ENCODE data around the gene EML1.

Gene EML1

DNA sequence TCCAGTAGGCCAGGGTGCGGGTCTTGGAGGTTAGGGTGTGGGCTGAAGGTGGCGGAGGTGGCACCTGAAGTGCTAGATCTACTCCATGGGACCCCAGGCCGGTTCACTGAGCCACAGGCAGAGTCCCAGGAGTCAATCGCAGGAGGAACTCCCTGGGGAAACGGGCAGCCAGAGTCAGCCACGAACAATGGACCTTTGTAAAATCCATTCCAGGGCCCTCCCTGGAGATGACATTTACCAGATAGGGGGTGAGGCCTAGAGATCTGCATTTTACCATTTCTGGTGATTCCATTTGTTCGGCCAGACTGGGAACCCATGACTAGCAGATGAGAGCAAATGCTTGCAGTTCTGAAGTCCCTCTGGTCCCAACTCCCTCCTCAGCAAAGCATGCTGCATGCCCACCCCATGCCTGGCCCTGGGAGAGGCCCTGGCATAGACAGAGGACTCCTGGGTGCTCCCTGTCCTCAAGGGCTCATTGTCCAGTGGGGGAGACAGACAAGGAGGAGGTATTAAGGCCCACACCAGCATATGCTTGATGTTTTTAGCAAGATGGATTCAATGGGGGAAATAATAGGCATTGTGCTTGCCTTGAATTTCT lies 115.5 kb downstream of the EML1 start:
- no peak for DNase-seq

DNA sequence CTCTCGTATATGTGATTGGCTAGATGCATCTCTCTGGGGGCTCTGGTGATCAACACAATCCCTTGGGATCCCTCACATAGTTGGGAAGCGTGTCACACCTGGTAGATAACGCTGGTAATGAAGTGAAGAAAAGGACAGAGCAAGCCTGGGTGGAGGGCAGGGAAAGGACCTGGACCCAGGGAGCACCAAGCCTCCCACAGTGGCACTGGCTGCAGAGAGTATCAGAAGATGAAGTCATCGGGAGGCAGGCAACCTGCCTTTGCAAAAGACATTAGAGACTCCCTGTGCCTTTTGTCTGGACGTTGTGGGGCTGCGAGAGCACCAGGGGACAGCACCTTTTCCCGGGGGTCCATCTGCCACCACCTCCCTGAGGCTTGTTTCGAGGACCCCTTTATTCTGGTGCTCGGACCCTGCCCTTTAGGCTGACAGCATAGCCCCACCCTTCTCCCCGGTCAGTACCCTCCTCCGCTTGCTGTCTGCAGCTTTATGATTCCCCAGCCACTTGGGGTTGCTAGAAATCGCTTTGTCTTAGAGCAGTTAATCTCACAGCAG lies 116.4 kb downstream of the EML1 start:
- no peak for DNase-seq

DNA sequence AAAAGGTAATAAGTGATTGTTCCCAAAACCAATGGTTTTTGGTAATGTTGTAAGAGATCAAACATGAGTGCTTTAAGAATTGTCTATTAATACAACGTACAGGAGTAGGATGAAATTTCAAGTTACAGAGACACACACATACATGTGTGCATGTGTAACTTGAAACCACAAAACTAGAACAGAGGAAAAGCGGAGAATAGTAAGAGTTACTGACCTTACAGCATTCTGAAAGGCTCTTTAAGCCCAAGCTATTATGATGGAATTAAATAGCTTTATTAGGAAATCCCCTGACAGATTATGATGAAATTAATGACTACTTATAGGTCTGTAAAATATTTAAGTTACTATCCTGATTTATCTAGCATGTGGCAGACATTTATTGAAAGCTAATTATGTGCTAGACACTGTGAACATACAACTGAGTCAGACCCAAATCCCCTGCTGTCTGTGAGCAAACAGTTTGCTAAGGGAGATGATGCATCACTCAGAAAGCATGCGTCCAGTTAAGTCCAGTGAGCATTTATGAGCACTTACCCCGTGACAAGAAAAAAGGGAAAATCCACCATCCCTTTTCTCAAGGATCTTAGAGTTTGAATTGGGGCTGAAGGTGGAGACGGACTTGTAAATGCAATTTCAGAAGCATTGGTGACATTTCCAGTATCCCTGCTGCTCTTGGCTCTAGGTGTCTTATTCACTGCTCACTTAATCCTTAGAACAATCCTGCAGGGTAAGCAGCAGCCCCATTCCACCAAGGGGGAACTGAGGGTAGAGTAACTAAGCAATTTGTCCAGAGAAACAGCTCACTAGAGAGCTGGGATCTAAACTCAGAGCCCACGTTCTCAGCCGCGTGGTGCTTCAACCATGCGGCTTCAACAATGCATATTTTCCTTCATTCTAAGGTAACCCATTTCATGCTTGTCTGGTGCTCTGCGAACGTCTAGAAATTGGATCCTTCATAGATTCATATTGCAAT lies 117.4 kb downstream of the EML1 start:
- no peak for DNase-seq

DNA sequence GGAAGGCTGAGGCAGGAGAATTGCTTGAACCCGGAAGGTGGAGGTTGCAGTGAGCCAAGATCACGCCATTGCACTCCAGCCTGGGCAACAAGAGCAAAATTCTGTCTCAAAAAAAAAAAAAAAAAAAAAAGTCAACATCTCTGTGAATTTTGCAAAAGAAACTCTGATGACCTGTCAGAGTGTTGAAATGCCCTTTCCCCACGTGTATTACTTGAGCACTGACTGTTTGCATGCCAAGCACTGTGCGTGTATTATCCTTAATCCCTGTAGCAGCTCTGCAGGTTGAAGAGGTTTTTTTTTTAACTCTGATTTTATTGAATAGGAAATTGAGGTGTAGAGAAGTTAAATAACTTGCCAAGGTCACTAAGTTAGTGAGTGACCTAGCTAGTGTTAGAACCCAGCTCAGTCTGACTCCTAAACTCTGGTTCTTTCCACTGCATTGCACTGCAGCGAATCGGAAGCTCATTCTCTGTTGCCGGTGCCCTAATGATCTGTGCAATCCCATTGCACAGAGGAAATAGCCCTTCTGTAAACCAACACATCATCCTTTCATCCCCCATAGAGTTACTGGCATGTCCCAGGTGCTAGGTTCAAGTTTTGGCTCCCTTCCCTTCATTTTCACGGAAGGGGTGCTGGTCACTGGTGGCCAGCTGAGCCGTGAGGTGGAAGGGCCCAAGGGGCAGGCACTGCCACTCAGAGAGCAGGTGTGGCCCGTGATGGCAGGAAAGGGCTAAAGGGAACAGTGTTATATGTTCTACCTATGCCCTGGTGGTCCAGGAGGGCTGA lies 122.3 kb downstream of the EML1 start:
- DNase-seq = no peak

DNA sequence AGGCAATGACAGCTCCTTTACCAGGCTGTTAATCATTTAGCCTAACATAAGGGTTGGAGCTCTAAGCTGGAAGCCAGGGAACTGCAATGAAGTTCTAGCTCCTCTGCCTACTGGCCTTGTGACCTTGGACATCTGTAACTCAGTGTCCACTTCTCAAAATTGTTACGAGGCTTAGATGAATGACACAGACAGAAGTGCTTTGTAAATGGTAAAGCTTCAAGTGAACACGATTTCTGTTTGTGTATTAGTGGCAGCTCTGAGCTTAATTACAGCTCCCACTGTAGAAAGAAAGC lies 122.8 kb downstream of the EML1 start:
- no peak for DNase-seq

DNA sequence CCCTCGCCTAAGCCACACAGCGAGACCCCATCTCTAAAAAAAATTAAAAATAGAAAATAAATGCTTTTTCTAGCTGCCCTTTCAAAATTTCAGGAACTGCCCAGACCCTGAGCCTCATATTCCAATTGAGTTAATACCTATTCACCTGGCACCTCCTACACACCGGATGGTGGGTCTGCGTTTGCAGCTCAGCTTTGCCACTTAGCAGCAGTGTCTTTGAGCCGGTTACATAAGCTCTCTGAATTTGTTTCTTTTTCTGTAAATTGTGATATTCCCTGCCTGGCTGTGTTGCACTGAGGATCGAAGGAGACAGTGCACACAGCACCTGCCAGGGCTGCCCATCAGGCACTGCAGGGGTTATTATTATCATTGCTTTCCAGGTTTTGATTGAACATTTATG lies 125.6 kb downstream of the EML1 start:
- DNase-seq = no peak

DNA sequence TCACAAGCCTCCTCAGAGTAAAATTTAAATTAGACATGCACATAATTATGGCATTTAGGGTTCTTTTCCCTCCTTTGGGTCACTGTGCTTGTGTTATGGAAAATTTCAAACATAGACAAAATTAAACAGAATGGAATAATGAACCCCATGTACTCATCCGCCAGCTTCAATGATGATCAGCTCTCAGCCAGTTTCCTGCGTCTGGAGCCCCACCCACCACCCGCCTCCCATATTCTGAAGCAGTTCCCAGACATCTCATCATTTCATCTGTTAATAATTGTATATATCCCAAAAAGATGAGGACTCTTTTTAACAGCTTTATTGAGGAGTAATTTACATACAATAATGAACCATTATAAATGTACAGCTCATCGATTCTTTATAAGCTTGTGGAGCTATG lies 128.2 kb downstream of the EML1 start:
- DNase-seq = no peak

DNA sequence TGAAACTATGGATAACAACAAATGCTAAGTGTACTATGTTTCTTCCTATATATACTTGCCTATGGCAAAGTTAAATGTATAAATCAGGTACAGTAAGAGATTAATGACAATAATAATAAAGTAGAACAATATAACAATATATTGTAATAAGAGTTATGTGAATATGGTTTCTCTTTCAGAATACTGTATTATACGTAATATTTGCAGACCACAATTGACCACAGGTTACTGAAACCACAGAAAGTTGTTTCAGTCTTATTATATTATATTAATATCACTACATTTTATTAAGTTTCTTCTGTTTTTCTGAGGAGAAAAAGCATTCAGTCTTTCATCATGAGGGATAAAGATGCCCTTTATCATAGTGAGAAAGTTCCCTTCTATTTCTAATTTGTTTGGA lies 131.2 kb downstream of the EML1 start:
- no peak for DNase-seq

DNA sequence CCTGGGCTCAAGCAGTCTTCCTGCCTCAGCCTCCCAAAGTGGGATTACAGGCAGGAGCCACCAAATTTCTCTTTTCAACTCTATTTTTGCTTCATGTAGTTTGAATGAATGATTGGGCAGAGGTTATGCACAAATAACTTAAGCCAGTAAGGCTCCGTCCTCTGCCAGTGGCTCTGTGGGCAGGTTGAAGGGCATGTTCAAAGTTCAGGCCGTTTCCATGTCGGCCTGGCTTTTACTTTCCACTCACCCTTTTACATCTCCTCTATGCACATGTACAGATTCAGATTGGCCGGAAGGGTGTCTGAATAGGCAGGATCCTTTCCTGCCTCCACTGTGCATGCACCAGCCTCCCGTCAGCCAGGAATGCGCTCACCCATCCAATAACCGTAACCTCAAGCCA lies 132.3 kb downstream of the EML1 start:
- no peak for DNase-seq

DNA sequence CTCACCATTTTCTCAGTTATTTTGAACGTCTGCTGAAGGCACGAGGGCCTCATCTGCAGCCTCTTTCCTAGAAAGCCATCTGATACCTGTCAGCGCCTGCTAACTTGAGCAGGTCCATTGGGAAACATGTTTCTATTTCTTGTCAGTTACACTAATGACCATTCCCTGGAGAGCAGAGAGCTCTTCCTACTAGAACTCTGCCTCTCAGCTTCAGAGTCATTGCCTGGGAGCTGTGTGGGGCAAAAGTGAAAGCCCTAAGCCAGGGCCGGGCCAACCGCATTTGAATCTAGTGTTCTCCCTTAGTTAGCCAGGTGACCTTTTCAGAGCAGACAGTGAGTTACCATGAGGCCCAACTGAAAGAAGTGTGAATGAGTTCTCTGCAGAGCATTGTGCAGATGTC lies 135.8 kb downstream of the EML1 start:
- no peak for DNase-seq

DNA sequence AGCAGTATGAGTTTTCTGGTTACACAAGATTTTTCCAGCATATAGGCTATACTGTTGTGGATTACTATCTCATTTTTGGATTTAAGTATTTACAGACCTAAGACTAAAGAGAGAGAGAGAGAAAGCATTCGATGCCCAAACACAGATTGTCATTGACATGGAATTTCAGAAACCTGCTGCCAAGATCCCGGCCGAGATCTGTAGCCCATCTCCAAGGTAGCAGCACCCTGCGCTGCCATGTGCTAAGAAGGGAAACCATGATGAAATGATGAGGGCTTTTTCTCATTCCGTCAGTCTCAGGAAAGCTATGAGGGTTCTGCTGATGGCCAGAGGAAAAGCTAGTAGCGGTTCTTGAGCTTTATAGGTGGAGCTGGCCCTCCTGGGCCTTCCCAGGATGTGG lies 136.4 kb downstream of the EML1 start:
- no peak for DNase-seq

DNA sequence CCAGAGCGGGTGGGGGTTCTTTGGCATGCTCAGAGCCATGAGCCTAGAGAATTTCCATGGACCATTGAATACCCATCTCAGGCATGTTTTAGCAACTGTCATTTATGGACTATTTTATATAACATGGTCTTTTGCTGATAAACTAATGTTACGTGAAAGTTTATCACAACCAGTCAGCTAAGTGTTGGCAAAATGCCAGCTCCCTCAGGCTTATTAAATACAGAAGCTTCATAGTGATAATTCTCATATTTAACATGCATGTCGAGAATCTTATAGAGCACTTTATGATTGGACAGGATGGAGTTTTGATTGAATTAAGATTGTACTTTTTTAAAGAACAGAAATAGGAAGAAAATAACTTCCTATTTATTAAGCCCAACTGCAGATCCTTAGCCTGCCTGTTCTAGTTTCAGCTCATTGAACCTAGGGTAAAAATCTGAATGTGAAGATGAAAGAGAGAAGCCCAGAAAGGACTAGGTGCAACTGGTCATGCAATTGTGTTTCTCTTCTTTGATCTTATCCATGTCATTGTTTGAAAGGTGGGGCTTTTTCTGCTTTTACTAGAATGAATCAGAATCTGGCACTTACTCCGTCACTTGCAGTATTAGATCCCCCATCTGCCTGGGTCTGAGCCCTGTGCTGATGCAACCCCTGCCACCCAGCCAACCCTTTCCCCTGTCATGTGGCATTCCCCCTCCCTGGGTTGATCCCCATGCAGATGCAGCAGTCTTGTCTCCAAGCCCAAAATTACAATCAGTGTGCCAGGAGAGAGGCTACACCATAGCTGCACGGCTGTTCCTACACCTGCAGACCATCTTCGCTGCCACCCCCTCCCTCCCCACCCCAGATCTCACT lies 137.4 kb downstream of the EML1 start:
- DNase-seq = no peak

DNA sequence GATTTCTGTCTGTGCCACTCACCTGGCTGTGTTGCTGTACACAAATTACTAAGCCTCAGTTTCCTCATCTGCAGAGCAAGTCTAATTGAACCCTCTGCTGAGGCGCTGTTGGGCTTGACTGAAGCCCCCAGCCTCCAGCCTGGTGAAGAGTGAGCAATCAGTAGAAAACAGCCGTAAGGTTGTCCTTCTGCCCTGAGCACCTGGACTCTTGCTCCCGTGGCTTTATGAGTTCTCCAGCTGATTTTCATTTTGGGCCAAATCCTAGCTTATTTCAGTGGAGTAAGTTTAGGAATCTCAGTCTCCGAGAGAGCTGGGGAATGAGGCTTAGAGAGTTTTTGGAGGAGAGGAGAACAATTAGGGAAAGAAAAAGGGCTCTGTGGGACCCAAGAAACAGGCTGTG lies 138.1 kb downstream of the EML1 start:
- DNase-seq = no peak

DNA sequence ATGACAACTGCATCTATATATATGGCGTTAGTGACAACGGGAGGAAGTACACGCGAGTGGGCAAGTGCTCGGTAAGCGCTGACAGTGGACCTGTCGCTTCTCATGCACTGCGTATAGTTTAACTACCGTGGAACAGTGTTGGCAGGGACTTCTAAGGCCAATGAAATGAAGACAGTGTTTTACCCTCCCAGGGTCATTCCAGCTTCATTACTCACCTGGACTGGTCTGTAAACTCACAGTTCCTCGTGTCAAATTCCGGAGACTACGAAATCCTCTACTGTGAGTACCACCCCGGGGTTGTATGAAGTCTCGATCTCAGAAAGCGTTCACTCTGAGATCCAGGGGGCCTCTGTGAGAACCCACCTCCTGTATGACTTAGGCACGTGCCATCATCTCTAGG lies 142.8 kb downstream of the EML1 start:
- no peak for DNase-seq

DNA sequence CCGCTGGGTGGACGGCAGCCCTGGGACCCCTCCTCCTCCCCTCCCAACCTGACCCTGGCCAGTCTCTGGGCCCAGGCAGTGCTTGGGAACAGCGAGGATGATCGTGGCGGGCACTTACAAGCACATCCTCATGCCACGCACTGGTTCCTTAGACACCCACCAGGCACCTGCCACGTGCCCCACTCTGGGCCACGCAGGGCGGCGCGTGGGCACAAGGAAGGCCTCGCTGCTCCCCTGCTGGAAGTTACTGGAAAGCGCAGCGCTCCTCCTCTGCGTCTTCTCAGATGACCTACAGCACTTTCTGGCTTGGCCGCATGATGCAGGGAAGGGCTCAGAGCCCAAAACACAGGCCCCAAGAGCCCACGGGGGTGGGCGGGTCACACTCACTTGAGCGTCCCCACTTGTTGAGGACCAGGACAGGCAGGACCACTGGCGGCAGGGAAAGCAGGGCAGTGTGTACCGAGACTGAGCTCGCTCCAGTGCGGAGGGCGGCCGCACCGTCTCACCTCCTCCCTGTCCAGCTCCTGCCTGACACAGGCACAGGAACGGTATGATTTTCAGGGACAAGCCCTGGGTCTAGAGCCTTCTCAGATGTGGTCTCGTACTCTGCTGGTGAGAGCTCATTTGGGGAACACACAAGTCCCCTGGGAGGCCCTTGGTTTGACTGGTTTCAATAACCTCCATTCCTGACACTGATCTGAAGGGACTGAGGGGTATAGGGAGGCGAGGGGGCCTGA lies 143.7 kb downstream of the EML1 start:
- no peak for DNase-seq

DNA sequence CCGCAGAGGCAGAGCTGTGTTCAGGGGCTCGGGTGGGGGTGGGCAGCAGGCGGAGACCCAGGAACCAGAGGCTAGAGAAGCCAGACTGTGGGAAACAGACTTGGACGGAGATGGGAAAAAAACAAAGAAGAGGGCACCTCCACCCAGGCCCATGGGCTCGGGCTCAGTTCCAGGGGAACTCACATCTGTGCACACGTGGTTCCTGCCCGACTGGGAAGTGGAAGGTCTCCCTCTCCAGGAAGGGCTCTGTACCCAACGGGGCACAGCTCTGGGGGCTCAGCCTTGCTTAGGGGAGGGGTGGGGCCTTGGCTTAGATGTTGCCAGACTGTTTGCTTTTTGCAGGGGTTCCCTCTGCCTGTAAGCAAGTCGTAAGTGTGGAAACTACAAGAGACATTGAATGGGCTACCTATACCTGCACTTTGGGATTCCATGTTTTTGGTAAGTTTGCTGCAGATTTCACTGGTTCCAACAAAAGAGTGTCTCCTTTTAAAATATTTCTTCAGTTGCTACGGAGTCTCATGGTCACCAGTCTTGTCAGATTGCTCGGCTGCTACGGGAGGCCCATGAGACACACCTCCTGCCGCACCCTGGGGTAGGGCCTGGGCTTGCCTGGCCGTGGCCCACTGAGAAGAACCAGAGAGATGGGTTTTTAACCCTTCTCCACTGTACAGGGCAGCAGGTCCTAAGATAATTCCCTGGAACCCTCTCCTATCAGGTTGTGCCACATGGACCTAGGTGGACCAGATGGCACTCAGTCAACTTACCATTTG lies 144.4 kb downstream of the EML1 start:
- no peak for DNase-seq

DNA sequence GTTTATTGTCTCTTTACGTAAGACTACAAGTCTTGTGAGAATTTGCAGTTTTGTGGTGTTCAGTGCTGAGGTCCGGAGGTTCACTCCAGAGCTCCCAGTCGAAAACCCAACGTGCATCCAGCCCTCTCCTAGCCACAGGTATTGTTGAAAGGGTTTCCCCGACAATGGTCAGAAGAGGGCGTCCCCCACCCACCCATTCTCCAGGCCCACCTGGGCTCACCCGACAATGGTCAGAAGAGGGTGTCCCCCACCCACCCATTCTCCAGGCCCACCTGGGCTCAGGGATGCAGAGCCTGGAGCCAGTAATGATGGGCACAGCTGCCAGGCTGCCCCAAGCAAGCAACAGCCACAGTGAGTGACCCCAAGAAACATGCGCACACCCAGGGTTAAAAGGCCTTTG lies 145.2 kb downstream of the EML1 start:
- DNase-seq = no peak

DNA sequence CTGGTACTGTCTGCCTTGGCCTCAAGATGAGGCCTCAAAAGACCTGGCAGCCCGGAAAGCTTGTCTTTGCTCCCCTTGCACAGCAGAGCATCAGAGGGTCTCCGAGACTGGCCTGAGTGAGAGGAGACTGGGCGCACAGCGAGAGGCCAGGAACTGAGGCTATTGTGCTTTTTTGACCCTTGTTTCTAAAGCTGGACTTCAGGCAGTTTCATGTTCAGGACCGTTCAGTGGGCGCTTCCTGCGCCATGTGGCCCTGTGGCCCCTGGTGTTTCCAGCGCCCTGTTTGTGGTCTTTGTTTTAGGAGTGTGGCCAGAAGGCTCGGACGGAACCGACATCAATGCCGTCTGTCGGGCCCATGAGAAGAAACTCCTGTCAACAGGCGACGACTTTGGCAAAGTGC lies 145.7 kb downstream of the EML1 start:
- DNase-seq = no peak

DNA sequence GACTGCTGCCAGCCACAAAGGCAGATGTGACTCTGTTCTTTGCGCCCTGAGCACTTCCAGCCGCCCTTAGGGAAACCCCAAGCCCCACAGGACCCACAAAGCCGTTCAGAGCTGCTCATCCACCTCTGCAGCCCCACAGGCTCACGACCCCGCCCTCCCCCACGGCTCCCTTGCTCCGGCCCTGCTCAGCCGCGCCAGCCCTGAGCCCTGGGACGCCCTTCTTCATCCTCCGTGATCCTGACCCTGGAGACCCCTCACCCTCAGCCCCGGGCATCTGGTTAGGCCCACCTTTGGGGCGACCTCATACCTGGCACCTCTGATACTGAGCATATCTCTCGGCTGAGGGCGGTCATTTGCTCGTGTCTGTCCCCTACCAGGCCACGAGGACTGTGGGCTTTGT lies 146.2 kb downstream of the EML1 start:
- DNase-seq = no peak

DNA sequence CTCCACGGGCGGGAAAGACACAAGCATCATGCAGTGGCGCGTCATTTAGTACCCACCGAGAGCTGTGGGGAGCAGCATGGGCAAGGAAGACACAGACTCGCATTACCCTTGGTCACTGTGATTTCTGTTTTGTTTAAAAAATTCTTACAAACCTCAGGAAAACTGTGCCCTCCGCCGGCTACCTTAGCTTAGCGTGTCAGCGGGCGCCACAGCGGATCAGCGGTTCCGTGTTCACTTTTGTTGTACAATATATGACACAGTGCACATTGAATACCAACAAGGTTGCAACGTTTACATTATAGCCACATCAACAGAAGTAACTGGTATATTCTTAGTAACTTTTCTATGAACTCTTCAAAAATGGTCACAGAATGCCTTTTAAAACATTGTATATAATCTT lies 146.9 kb downstream of the EML1 start:
- DNase-seq = no peak

DNA sequence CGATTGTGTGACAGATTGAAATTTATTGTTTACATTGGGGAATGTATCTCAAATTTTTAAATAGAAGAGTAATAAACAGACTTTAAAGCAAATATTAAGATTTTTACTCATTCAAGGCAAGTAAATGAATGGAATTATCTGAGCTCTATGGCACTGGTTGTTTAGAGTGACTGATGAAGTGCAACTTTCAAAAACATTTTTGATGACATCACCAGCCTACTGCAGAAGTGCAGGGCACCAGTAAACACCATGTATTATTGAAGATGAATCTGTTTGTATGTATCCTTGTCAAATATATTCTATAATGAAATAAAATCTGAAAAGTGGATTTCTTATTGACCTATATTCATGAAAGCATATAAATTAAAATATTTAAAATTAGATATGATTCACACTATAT lies 148.0 kb downstream of the EML1 start:
- no peak for DNase-seq

All from activated T-cell treated with anti-CD3 and anti-CD28 coated beads, Interleukin-2, amount 50 U/mL, for 1 hour (primary cell).